PC-3 (cell line): ENCODE measurements around the gene MAP2K5. TPM values are rescaled to one million over a fixed set of nuclear protein-coding genes. Genes with fewer than 3 reads are reported as not detected.
"Not testable (repeated sequence)": the region's sequence is repeated elsewhere in the genome, so short reads cannot be mapped to it uniquely, and the experiment has no call there.

Experiments
- ATAC-seq: fragments of 200-7000 bp; cut with Tn5 transposase; 2 replicates; pipeline ENCODE4 v1.9.1; 2020; ENCODE audit warnings: mild to moderate bottlenecking, moderate library complexity
- BruUV-seq: library from RNA; stranded (reverse); fragments of 400-500 nt; replicated peaks from 2 replicates; lab custom pipeline; 2021; lab: Mats Ljungman, UMichigan
- CTCF ChIA-PET: fragments of 300-600 bp; sonication (Branson Sonifier 250); formaldehyde crosslinking; loops from one replicate; lab custom pipeline; 2022; ENCODE audit warnings: antibody characterized with exemption; lab: Charles Lee
- POLR2A ChIA-PET: fragments of 300-600 bp; sonication (Branson Sonifier 250); formaldehyde crosslinking; loops from one replicate; lab custom pipeline; 2022; ENCODE audit warnings: antibody characterized with exemption; ENCODE audit not compliant: unreplicated experiment; lab: Charles Lee
- DNase-seq: peaks from one replicate; pipeline ENCODE4 v3.0.0-alpha.2; 2015
- H2AFZ ChIP-seq: fragments of 300-600 bp; sonication (generic); 2 replicates; pipeline ENCODE4 v1.6.0; 2016; ENCODE audit warnings: antibody characterized with exemption, low read length
- H3F3A ChIP-seq: fragments of 300-600 bp; sonication (generic); one replicate; pipeline ENCODE4 v1.6.0; 2017; ENCODE audit warnings: antibody characterized with exemption, low read length, control low read depth, mild to moderate bottlenecking; ENCODE audit not compliant: unreplicated experiment
- H3K27ac ChIP-seq: fragments of 300-600 bp; sonication (generic); 2 replicates; pipeline ENCODE4 v1.5.1; 2016; ENCODE audit warnings: mild to moderate bottlenecking, low read length
- H3K27me3 ChIP-seq: fragments of 300-600 bp; sonication (generic); 2 replicates; pipeline ENCODE4 v1.6.1; 2016; ENCODE audit warnings: low read length, mixed read lengths
- H3K36me3 ChIP-seq: fragments of 300-600 bp; sonication (generic); 2 replicates; pipeline ENCODE4 v1.6.1; 2016; ENCODE audit warnings: low read depth, mixed run types, low read length, mixed read lengths
- H3K4me1 ChIP-seq: fragments of 300-600 bp; sonication (generic); 2 replicates; pipeline ENCODE4 v1.5.1; 2016; ENCODE audit warnings: low read length; ENCODE audit not compliant: insufficient read depth
- H3K4me2 ChIP-seq: fragments of 300-600 bp; sonication (generic); 2 replicates; pipeline ENCODE4 v1.6.0; 2016; ENCODE audit warnings: low read length
- H3K4me3 ChIP-seq: fragments of 300-600 bp; sonication (generic); 2 replicates; pipeline ENCODE4 v1.5.1; 2016; ENCODE audit warnings: mild to moderate bottlenecking, low read length, mixed read lengths
- H3K79me2 ChIP-seq: fragments of 300-600 bp; sonication (generic); 2 replicates; pipeline ENCODE4 v1.6.1; 2017; ENCODE audit warnings: low read length, mixed read lengths
- H3K9ac ChIP-seq: fragments of 300-600 bp; sonication (generic); 2 replicates; pipeline ENCODE4 v1.6.0; 2016; ENCODE audit warnings: mild to moderate bottlenecking, low read length
- H3K9me2 ChIP-seq: fragments of 300-600 bp; sonication (generic); replicated peaks from 2 replicates; pipeline ENCODE4 v1.6.1; 2016; ENCODE audit warnings: mixed run types, low read length, mixed read lengths
- H3K9me3 ChIP-seq: fragments of 300-600 bp; sonication (generic); 2 replicates; pipeline ENCODE4 v1.6.1; 2016; ENCODE audit warnings: low read length, mixed read lengths
- H4K20me1 ChIP-seq: fragments of 300-600 bp; sonication (generic); 2 replicates; pipeline ENCODE4 v1.6.1; 2016; ENCODE audit warnings: low read length, mixed read lengths
- CTCF ChIP-seq: fragments of 300-600 bp; sonication (generic); conservative IDR thresholded peaks from 2 replicates; pipeline ENCODE4 v1.5.1; 2017; ENCODE audit warnings: antibody characterized with exemption, low read depth, mild to moderate bottlenecking, low read length
- EZH2 ChIP-seq: fragments of 300-600 bp; sonication (generic); IDR thresholded peaks from one replicate; pipeline ENCODE4 v1.6.1; 2017; ENCODE audit warnings: antibody characterized with exemption, mild to moderate bottlenecking, low read length; ENCODE audit not compliant: unreplicated experiment
- EZH2phosphoT487 ChIP-seq: fragments of 300-600 bp; sonication (generic); IDR thresholded peaks from 2 replicates; pipeline ENCODE4 v1.6.1; 2018; ENCODE audit warnings: mild to moderate bottlenecking, antibody characterized with exemption, low read length, borderline replicate concordance
- intact Hi-C: fragments of 100-400 bp; cut with micrococcal nuclease; formaldehyde crosslinking; loops from 2 replicates; pipeline ENCODE4 v1.9.0; 2023
- total RNA-seq: library from RNA; depleted of rRNA; stranded (reverse); fragments of >200 nt; gene quantifications from 2 replicates; pipeline ENCODE4 v1.2.3, GENCODE V29; 2014

Gene MAP2K5
- total RNA-seq, 1 experiment from 2014 or later, result 5.5 TPM

- no peaks in the 10 kb centered on the region for H3K36me3 ChIP-seq
- no peak for TF ChIP-seq EZH2
- no peak for TF ChIP-seq CTCF
- TF ChIP-seq EZH2phosphoT487, result no peak
- POLR2A ChIA-PET, result no interaction called here
These were observed 128.3 kb downstream of the MAP2K5 start for GRCh38 chr15:67670647-67671305.

GRCh38 chr15:67672834-67673233 lies 130.3 kb downstream of the MAP2K5 start:
- H2AFZ ChIP-seq, H3K27me3 ChIP-seq, CTCF ChIA-PET, POLR2A ChIA-PET, intact Hi-C loops, H3K36me3 ChIP-seq, H3K27ac ChIP-seq, BruUV-seq, H3K4me3 ChIP-seq, H3K9ac ChIP-seq, ATAC-seq, H3F3A ChIP-seq, H3K9me3 ChIP-seq, DNase-seq, H3K4me2 ChIP-seq, H3K9me2 ChIP-seq, H3K4me1 ChIP-seq, H3K79me2 ChIP-seq, H4K20me1 ChIP-seq: not testable (repeated sequence)

More at GRCh38 chr15:67670647-67671305, 128.3 kb downstream of the MAP2K5 start:
- H3K27me3 ChIP-seq, result no peaks in the 10 kb centered on the region
- no peaks in the 10 kb centered on the region for H3F3A ChIP-seq
- ATAC-seq, result no peak
- BruUV-seq, result no TSS peak
- no peaks in the 10 kb centered on the region for H3K9me2 ChIP-seq
- CTCF ChIA-PET, result no interaction called here
- H3K4me1 ChIP-seq, result no peaks in the 10 kb centered on the region
- H3K27ac ChIP-seq, result no peak overlapping the region
- H3K79me2 ChIP-seq, result no peaks in the 10 kb centered on the region
- no peak overlapping the region for H2AFZ ChIP-seq
- no peaks in the 10 kb centered on the region for H3K9me3 ChIP-seq
- no peak for DNase-seq
- no peak overlapping the region for H3K4me2 ChIP-seq
- H3K4me3 ChIP-seq, result no peak overlapping the region
- intact Hi-C loops, result no loop called here
- H4K20me1 ChIP-seq, result no peaks in the 10 kb centered on the region
- H3K9ac ChIP-seq, result no peak overlapping the region

- Histone ChIP-seq H3K9ac (no peak overlapping the region), H3F3A (no peaks in the 10 kb centered on the region), H3K4me3 (no peak overlapping the region), H2AFZ (no peak overlapping the region), H3K9me3 (no peaks in the 10 kb centered on the region), H3K27ac (no peak overlapping the region), H3K36me3 (no peaks in the 10 kb centered on the region), H3K4me1 (no peaks in the 10 kb centered on the region), H3K4me2 (no peak overlapping the region), H3K79me2 (no peaks in the 10 kb centered on the region), H3K9me2 (no peaks in the 10 kb centered on the region), H3K27me3 (no peaks in the 10 kb centered on the region), H4K20me1 (no peaks in the 10 kb centered on the region)
- POLR2A ChIA-PET, result no interaction called here
- BruUV-seq, result no TSS peak
- intact Hi-C loops, result no loop called here
- TF ChIP-seq CTCF, result no peak
- TF ChIP-seq EZH2phosphoT487, result no peak
- no peak for TF ChIP-seq EZH2
- no peak for DNase-seq
- CTCF ChIA-PET, result no interaction called here
- no peak for ATAC-seq
These were observed 132.5 kb downstream of the MAP2K5 start for GRCh38 chr15:67674983-67675382.
